Lung (tissue), 12 donors: Measurements from ENCODE around the gene ARHGAP32. TPM values are rescaled to one million over a fixed set of nuclear protein-coding genes. Genes with fewer than 3 reads are reported as not detected.

Source experiments
- ATAC-seq: fragments of 200-7000 bp; cut with Tn5 transposase; one replicate; pipeline ENCODE4 v1.9.1; 2020; ENCODE audit warnings: moderate number of reproducible peaks; ENCODE audit not compliant: insufficient read depth, low FRiP score
- DNase-seq, 3 donors: peaks; one replicate each; pipeline ENCODE4 v3.0.0-alpha.2; 2013 to 2017
- H3K27ac ChIP-seq, 2 donors: one replicate each; pipeline ENCODE4 v1.5.1; 2013; ENCODE audit warnings: mild to moderate bottlenecking in 2 of 2, moderate library complexity in 2 of 2, control low read depth in 1 of 2, inconsistent platforms in 1 of 2, low read depth in 1 of 2, low read length in 1 of 2
- H3K27me3 ChIP-seq, 3 donors: one replicate each; pipeline ENCODE4 v1.5.1; 2013; ENCODE audit warnings: low read length in 2 of 3; ENCODE audit not compliant: control insufficient read depth in 3 of 3, insufficient read depth in 3 of 3
- H3K36me3 ChIP-seq, 4 donors: one replicate each; pipeline ENCODE4 v1.5.1; 2013; ENCODE audit warnings: low read length in 4 of 4, mild to moderate bottlenecking in 1 of 4, moderate library complexity in 1 of 4; ENCODE audit not compliant: control insufficient read depth in 4 of 4, insufficient read depth in 4 of 4
- H3K4me1 ChIP-seq, 5 donors: one replicate each; pipeline ENCODE4 v1.5.1; 2013; ENCODE audit warnings: low read length in 5 of 5, mild to moderate bottlenecking in 2 of 5, moderate library complexity in 1 of 5; ENCODE audit not compliant: control insufficient read depth in 5 of 5, insufficient read depth in 5 of 5
- H3K4me3 ChIP-seq: one replicate; pipeline ENCODE4 v1.5.1; 2013; ENCODE audit warnings: mild to moderate bottlenecking, control low read depth, moderate library complexity
- H3K9ac ChIP-seq, 2 donors: one replicate each; pipeline ENCODE4 v1.5.1; 2013; ENCODE audit warnings: low read length in 2 of 2, control low read depth in 1 of 2; ENCODE audit not compliant: insufficient read depth in 1 of 2
- H3K9me3 ChIP-seq, 4 donors: one replicate each; pipeline ENCODE4 v1.5.1; 2013; ENCODE audit warnings: low read length in 3 of 4, mild to moderate bottlenecking in 1 of 4, moderate library complexity in 1 of 4; ENCODE audit not compliant: control insufficient read depth in 4 of 4, insufficient read depth in 3 of 4
- WGBS, 2 donors: extraction: QIAGEN DNeasy Blood & Tissue Kit; methylation state at CpG; one replicate each; pipeline ENCODE4 v1.1.7; 2013; 5-methylcytosine and 5-hydroxymethylcytosine counted together
- polyA plus RNA-seq, 2 donors: library from polyadenylated mRNA; stranded (reverse); fragments of 200-250 nt; gene quantifications; one replicate each; pipeline ENCODE4 v1.2.1, GENCODE V29; 2013
- total RNA-seq, 2 donors: library from RNA; depleted of rRNA in 1 of 2; stranded (reverse); fragments of >200 nt in 1 of 2; gene quantifications; one replicate each; pipeline ENCODE4 v1.2.1, GENCODE V29; 2014 to 2021
- TF ChIP-seq, protein P1 (sequence below): IDR thresholded peaks from 2 replicates; pipeline ENCODE4 v1.5.1; 2012; ENCODE audit warnings: mild to moderate bottlenecking; ENCODE audit errors: control extremely low read depth, extremely low read depth
- donor health status: control.
- donor health status: control.
- donor health status: Bipolar disorder and iron deficiency.
- donor health status: healthy.
- donor health status: DM: yes; HTN: yes; CAD: no.

Gene ARHGAP32
- total and polyA plus RNA-seq, 4 donors, result 4.1 to 28.4 (median 17.0) TPM

DNA sequence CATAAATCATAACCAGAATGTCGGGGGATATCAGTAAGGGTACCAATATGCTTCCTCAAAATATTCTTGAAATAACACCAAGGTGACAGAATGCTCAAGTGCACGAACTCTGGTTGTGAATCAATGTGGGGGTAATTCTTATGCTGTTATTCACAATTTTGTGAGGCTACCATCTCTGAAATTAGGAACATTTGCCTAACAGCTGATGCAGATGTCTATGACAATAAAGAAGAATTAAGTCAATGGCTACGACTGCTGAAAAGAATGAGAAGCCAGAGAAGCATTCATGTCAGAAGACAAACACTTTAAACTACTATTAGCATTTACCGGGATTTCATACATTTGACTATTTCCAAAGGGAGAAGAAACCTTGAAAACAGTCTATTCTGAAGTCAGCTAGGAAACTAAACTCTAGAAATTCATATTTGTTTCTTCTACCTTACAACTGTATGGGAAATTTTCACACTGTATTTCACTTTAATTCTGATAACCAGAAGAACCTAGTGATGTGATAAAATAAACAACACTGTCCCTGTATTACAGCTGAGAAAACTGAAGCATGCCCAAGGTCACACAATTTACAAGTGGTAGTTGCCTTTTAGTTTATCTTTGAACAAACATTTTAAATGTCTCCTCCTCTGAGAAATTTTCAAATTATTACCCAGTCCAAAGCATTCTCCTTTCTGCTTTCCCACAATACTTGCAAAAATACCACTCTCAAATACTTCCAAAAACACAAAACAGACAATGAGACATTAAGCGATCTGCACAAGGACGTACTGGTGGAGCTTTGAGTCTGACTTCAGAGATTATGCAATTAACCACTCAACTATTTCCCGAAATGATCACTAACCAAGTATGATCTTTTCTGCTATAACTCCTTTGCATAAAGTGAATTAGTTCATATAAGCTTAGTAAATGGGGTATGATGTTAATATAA, 18.0 kb upstream of the ARHGAP32 start:
- no peaks in the 10 kb centered on the region for H3K4me1 ChIP-seq
- no peaks in the 10 kb centered on the region for H3K27me3 ChIP-seq
- no peak overlapping the region for H3K27ac ChIP-seq
- H3K36me3 ChIP-seq, result peaks cover 0 to 1% (median 0%) of the 10 kb centered on the region in 4 donors
- 66 to 73% methylated on average over 7 of the region's 7 CpGs for WGBS, 2 donors
- TF ChIP-seq, protein P1, sequence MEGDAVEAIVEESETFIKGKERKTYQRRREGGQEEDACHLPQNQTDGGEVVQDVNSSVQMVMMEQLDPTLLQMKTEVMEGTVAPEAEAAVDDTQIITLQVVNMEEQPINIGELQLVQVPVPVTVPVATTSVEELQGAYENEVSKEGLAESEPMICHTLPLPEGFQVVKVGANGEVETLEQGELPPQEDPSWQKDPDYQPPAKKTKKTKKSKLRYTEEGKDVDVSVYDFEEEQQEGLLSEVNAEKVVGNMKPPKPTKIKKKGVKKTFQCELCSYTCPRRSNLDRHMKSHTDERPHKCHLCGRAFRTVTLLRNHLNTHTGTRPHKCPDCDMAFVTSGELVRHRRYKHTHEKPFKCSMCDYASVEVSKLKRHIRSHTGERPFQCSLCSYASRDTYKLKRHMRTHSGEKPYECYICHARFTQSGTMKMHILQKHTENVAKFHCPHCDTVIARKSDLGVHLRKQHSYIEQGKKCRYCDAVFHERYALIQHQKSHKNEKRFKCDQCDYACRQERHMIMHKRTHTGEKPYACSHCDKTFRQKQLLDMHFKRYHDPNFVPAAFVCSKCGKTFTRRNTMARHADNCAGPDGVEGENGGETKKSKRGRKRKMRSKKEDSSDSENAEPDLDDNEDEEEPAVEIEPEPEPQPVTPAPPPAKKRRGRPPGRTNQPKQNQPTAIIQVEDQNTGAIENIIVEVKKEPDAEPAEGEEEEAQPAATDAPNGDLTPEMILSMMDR, result no peak
- H3K4me3 ChIP-seq, result no peak overlapping the region
- peaks cover 0 to 1% (median 0%) of the 10 kb centered on the region in 4 donors for H3K9me3 ChIP-seq
- DNase-seq, result no peak
- ATAC-seq, result no peak
- no peak overlapping the region for H3K9ac ChIP-seq

DNA sequence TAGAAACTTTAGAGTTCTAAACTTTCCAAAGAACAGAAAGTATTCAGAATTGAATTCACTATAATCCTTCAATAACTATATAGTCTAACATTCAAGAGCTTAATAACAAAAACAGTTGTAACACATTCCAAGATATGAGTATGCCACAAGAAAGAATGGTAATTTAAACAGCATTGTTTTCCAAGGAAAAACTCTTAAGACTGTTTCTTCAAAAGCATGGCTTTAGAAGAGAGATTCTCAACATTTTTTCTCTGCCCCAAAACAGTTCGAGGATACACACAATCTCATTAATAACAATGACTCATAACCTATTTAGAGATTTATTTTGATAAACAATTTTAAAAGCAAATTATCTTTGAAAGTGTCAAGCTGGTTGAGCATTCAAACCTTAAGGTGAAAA, 16.7 kb upstream of the ARHGAP32 start:
- peaks cover 0 to 1% (median 0%) of the 10 kb centered on the region in 4 donors for H3K9me3 ChIP-seq
- TF ChIP-seq, protein P1, result no peak
- ATAC-seq (no peak), DNase-seq (no peak)
- no peaks in the 10 kb centered on the region for H3K36me3 ChIP-seq
- no peaks in the 10 kb centered on the region for H3K27me3 ChIP-seq
- H3K4me1 ChIP-seq, result no peaks in the 10 kb centered on the region
- H3K27ac ChIP-seq, result no peak overlapping the region
- WGBS, 2 donors, result 56 to 80% methylated on average over 1 of the region's 1 CpG
- H3K9ac ChIP-seq, result no peak overlapping the region
- H3K4me3 ChIP-seq, result no peak overlapping the region

DNA sequence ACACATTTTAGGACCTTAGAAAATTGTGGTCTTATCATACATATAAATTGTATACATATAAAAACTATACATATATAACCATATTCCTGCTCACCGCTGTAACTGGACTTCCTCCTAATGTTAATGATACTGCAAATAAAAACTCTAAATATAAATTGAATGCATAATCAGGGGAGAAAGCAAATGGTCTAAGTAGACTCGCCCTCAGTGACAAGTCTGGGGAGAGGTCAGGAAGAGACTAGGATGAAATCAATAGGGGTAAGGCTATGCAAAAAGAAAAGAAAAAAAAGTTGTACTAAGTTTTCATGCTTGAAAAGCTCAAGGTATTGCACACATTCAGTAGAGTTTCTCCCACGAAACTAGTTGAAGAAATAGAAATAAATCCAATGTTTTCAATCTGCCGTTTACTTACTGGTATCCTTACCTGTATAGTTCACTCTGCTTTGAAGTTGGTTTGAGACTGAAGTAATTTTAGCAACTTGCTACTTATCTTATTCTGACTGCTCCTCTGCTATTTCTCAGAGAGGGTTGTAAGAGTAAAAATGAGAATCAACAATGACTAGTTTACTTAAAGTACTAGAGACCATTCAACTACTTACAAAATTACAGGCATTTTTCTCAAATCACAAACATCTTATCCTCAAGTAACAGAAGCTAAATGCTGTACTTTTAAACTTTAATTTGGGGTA, 12.2 kb upstream of the ARHGAP32 start:
- Histone ChIP-seq H3K9me3 (peaks cover 0 to 6% (median under 1%) of the 10 kb centered on the region in 4 donors), H3K36me3 (no peaks in the 10 kb centered on the region), H3K27ac (no peak overlapping the region), H3K4me1 (no peaks in the 10 kb centered on the region), H3K9ac (no peak overlapping the region), H3K4me3 (no peak overlapping the region), H3K27me3 (no peaks in the 10 kb centered on the region)
- ATAC-seq, result no peak
- no peak for DNase-seq
- TF ChIP-seq, protein P1, result no peak
- 89 to 93% methylated on average over 4 of the region's 4 CpGs for WGBS, 2 donors
